Endothelial cell of umbilical vein (primary cell): Measurements from ENCODE around the gene GDI1. TPM values are rescaled to one million over a fixed set of nuclear protein-coding genes. Genes with fewer than 3 reads are reported as not detected.

Source experiments
- BruUV-seq: library from RNA; stranded (reverse); fragments of 400-500 nt; replicated peaks from 2 replicates; lab custom pipeline; 2021; lab: Mats Ljungman, UMichigan
- CTCF ChIA-PET: fragments of 300-600, 350-600 bp; sonication (Branson Sonifier 250); formaldehyde crosslinking; loops from one replicate; lab custom pipeline; 2021; ENCODE audit warnings: antibody characterized with exemption, inconsistent platforms; lab: Charles Lee
- POLR2A ChIA-PET: fragments of 300-600, 350-600 bp; sonication (Branson Sonifier 250); formaldehyde crosslinking; loops from one replicate; lab custom pipeline; 2021; ENCODE audit warnings: antibody characterized with exemption, inconsistent platforms; lab: Charles Lee
- DNase-seq: peaks from one replicate; pipeline ENCODE4 v3.0.0-alpha.2; 2011; ENCODE audit warnings: low read depth, low spot score
- FAIRE-seq: peaks from 2 replicates; lab custom pipeline; 2011; peaks lifted over from hg19 to GRCh38; lab: Jason Lieb, UNC
- H2AFZ ChIP-seq: 2 replicates; pipeline ENCODE4 v1.6.0; 2012; ENCODE audit warnings: low read depth, low read length, control low read depth, inconsistent platforms
- H3K27ac ChIP-seq: 2 replicates; pipeline ENCODE4 v1.5.1; 2011; ENCODE audit warnings: low read depth, mild to moderate bottlenecking, control low read depth, low read length, moderate library complexity; ENCODE audit not compliant: insufficient read depth
- H3K27me3 ChIP-seq, 2 experiments: 2 replicates each; pipeline versions ENCODE4 v1.6.0 to v1.6.1; 2011; ENCODE audit warnings: low read length in 2 of 2, mixed read lengths in 1 of 2; ENCODE audit not compliant: control insufficient read depth in 2 of 2, insufficient read depth in 2 of 2
- H3K36me3 ChIP-seq, 2 experiments: 2 replicates in 1 of 2; 3 replicates in 1 of 2; pipeline ENCODE4 v1.5.1; 2011; ENCODE audit warnings: low read length in 2 of 2, mild to moderate bottlenecking in 1 of 2, moderate library complexity in 1 of 2; ENCODE audit not compliant: control insufficient read depth in 2 of 2, insufficient read depth in 2 of 2; ENCODE audit errors: extremely low read depth in 1 of 2
- H3K4me1 ChIP-seq: 3 replicates; pipeline ENCODE4 v1.5.1; 2011; ENCODE audit warnings: mild to moderate bottlenecking, low read length; ENCODE audit not compliant: control insufficient read depth, insufficient read depth; ENCODE audit errors: extremely low read depth
- H3K4me2 ChIP-seq: 2 replicates; pipeline ENCODE4 v1.6.1; 2011; ENCODE audit warnings: low read length, control low read depth, mixed read lengths; ENCODE audit not compliant: insufficient read depth
- H3K4me3 ChIP-seq, 3 experiments: fragments of 200-600 bp in 1 of 3; sonication (generic), shearing (Covaris generic) in 1 of 3; replicated peaks in 1 of 3; 2 replicates each; pipeline ENCODE4 v1.5.1; 2011 to 2016; ENCODE audit warnings: control low read depth in 3 of 3, low read length in 3 of 3, mild to moderate bottlenecking in 2 of 3, inconsistent platforms in 1 of 3, low read depth in 1 of 3, moderate library complexity in 1 of 3; ENCODE audit not compliant: insufficient read depth in 1 of 3
- H3K79me2 ChIP-seq: 2 replicates; pipeline ENCODE4 v1.6.0; 2012; ENCODE audit warnings: low read length, inconsistent platforms; ENCODE audit not compliant: control insufficient read depth, insufficient read depth
- H3K9ac ChIP-seq: replicated peaks from 2 replicates; pipeline ENCODE3; 2011; ENCODE audit warnings: low read length, control low read depth; ENCODE audit not compliant: insufficient read depth; ENCODE audit errors: extremely low read depth
- H3K9me1 ChIP-seq: replicated peaks from 3 replicates; pipeline ENCODE4 v1.6.0; 2011; ENCODE audit warnings: mild to moderate bottlenecking, low read length; ENCODE audit not compliant: control insufficient read depth, insufficient read depth; ENCODE audit errors: extremely low read depth
- H3K9me3 ChIP-seq: replicated peaks from 2 replicates; pipeline ENCODE4 v1.5.1; 2012; ENCODE audit warnings: low read length, inconsistent platforms; ENCODE audit not compliant: control insufficient read depth, insufficient read depth
- H4K20me1 ChIP-seq: replicated peaks from 2 replicates; pipeline ENCODE3; 2011; ENCODE audit warnings: mild to moderate bottlenecking, low read length; ENCODE audit not compliant: control insufficient read depth, insufficient read depth; ENCODE audit errors: extremely low read depth
- EZH2 ChIP-seq: IDR thresholded peaks from 2 replicates; pipeline ENCODE4 v1.6.1; 2012; ENCODE audit warnings: borderline replicate concordance, low read depth, mild to moderate bottlenecking, moderate library complexity, low read length, inconsistent platforms; ENCODE audit not compliant: severe bottlenecking
- FOS ChIP-seq: IDR thresholded peaks from 2 replicates; pipeline ENCODE4 v1.6.1; 2011; ENCODE audit warnings: mild to moderate bottlenecking, low read length, moderate library complexity, borderline replicate concordance; ENCODE audit not compliant: insufficient read depth
- GATA2 ChIP-seq: IDR thresholded peaks from 2 replicates; pipeline ENCODE4 v1.7.0; 2011; ENCODE audit warnings: low read depth, mild to moderate bottlenecking, moderate library complexity, mixed read lengths, low read length; ENCODE audit not compliant: insufficient read length, insufficient read depth
- JUN ChIP-seq: IDR thresholded peaks from 2 replicates; pipeline ENCODE4 v1.6.1; 2011; ENCODE audit warnings: borderline replicate concordance, low read depth; ENCODE audit not compliant: insufficient read length, insufficient read depth
- MYC ChIP-seq: IDR thresholded peaks from one replicate; pipeline ENCODE4 v1.6.1; 2011; ENCODE audit warnings: mild to moderate bottlenecking, low read depth, low read length
- POLR2A ChIP-seq: IDR thresholded peaks from 2 replicates; pipeline ENCODE4 v1.6.1; 2012; ENCODE audit warnings: low read depth, mild to moderate bottlenecking, control low read depth, low read length
- POLR2AphosphoS5 ChIP-seq: IDR thresholded peaks from 2 replicates; pipeline ENCODE4 v1.6.1; 2012; ENCODE audit warnings: low read depth, mild to moderate bottlenecking, control low read depth, low read length, moderate library complexity; ENCODE audit not compliant: insufficient read depth
- dilution Hi-C: fragments of 300-500 bp; cut with MboI; formaldehyde crosslinking; loops from one replicate; pipeline ENCODE4 v1.15.0; 2019; ENCODE audit warnings: low sequenced_read_pairs; ENCODE audit not compliant: extremely low pct_ligation_motif_present
- intact Hi-C: fragments of 100-400 bp; cut with micrococcal nuclease; formaldehyde crosslinking; loops from one replicate; pipeline ENCODE4 v1.10.0; 2022
- polyA plus RNA-seq, 4 experiments: library from polyadenylated mRNA; depleted of rRNA in 3 of 4; stranded (reverse) in 3 of 4; unstranded in 1 of 4; fragments of >200 nt; gene quantifications; 2 replicates each; pipeline versions ENCODE4 v1.2.1 to v1.2.3, GENCODE V29; 2011 to 2012; ENCODE audit warnings: missing spikeins in 1 of 4
- total RNA-seq: library from RNA; stranded (reverse); gene quantifications from 2 replicates; pipeline ENCODE4 v1.2.3, GENCODE V29; 2021
- TF ChIP-seq, protein P1 (sequence below), 2 donors: IDR thresholded peaks; 1 replicate in 1 of 2; 2 replicates in 1 of 2; pipeline ENCODE4 v1.5.1; 2011; ENCODE audit warnings: low read length in 2 of 2, mild to moderate bottlenecking in 2 of 2, moderate library complexity in 2 of 2, control low read depth in 1 of 2, inconsistent platforms in 1 of 2, low read depth in 1 of 2; ENCODE audit not compliant: insufficient read depth in 1 of 2; ENCODE audit errors: extremely low read depth in 1 of 2
- TF ChIP-seq, protein P2 (sequence below): IDR thresholded peaks from 2 replicates; pipeline ENCODE4 v1.6.1; 2011; ENCODE audit not compliant: insufficient read depth, insufficient read length

The GDI1 gene
- total and polyA plus RNA-seq, 2 donors (not counting 3 experiments of a cell fraction or from before 2014, with no cell fraction given), result 128 to 247 TPM

DNA sequence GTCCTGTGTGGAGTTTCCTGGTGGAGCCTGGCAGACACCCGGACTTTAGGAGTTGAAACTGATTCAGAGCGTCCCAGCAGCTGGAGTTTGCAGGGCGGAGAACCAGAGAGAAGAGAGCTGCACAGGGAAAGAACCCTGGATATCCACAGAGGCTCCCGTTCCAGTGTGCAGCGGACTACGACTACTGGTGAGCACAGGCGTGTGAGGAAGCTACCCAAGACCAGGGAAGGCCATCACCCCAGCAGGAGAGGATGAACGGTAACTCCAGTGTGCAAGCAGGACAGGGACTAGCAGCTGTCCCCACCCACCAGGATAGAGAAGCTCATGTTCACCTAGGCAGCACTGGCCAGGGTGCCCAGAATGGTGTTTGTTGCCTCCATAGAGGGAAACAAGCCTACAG lies 39.9 kb downstream of the GDI1 start:
- ChIA-PET CTCF (interaction anchor here (1.2 to 1.4 kb wide), 2 partner anchors 9 to 12 kb away, joined by 3 to 7 read pairs; partner anchors contain the start of gene UBL4A), POLR2A (interaction anchor here (0.7 kb wide), 1 partner anchor 38 kb away, joined by 3 read pairs; no protein-coding TSS in a partner anchor)
- Histone ChIP-seq H3K79me2 (no peaks in the 10 kb centered on the region), H3K4me2 (no peak overlapping the region), H3K9me3 (no peaks in the 10 kb centered on the region), H3K9ac (no peak overlapping the region), H4K20me1 (no peaks in the 10 kb centered on the region), H3K27ac (no peak overlapping the region), H3K36me3 (peaks cover 0 to 3% of the 10 kb centered on the region in 2 experiments), H3K9me1 (no peaks in the 10 kb centered on the region), H3K4me3 (no peak overlapping the region), H3K4me1 (peaks cover 9% of the 10 kb centered on the region), H3K27me3 (no peaks in the 10 kb centered on the region), H2AFZ (no peak overlapping the region)
- TF ChIP-seq GATA2 (no peak), MYC (no peak), POLR2AphosphoS5 (no peak), FOS (no peak), POLR2A (no peak), EZH2 (no peak), JUN (no peak)
- TF ChIP-seq, protein P1, sequence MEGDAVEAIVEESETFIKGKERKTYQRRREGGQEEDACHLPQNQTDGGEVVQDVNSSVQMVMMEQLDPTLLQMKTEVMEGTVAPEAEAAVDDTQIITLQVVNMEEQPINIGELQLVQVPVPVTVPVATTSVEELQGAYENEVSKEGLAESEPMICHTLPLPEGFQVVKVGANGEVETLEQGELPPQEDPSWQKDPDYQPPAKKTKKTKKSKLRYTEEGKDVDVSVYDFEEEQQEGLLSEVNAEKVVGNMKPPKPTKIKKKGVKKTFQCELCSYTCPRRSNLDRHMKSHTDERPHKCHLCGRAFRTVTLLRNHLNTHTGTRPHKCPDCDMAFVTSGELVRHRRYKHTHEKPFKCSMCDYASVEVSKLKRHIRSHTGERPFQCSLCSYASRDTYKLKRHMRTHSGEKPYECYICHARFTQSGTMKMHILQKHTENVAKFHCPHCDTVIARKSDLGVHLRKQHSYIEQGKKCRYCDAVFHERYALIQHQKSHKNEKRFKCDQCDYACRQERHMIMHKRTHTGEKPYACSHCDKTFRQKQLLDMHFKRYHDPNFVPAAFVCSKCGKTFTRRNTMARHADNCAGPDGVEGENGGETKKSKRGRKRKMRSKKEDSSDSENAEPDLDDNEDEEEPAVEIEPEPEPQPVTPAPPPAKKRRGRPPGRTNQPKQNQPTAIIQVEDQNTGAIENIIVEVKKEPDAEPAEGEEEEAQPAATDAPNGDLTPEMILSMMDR (IDR thresholded peaks at IDR 0.05; ENCODE audit: extremely low read depth in 1 of 2, insufficient read depth in 1 of 2, low read depth in 1 of 2, low read length in 2 of 2), result no peak
- TF ChIP-seq, protein P2, sequence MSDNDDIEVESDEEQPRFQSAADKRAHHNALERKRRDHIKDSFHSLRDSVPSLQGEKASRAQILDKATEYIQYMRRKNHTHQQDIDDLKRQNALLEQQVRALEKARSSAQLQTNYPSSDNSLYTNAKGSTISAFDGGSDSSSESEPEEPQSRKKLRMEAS, result no peak
- intact Hi-C loops, result loop anchor here (5.0 kb wide), 1 partner anchor 35 kb away; the partner anchor contains the start of gene FAM50A
- FAIRE-seq, result no peak
- no peak for DNase-seq
- dilution Hi-C loops, result no loop called here
- no TSS peak for BruUV-seq
